NCI-H82 treated with DMSO at 0.1 percent for 48 hours (cell line): ENCODE data around the gene NAXE.
"Not testable (repeated sequence)": the region's sequence is repeated elsewhere in the genome, so short reads cannot be mapped to it uniquely, and the experiment has no call there.

Experiments used
- DNase-seq: peaks from one replicate; lab custom pipeline; 2025; ENCODE audit not compliant: unreplicated experiment; lab: John Stamatoyannopoulos, UW

The NAXE gene

DNA sequence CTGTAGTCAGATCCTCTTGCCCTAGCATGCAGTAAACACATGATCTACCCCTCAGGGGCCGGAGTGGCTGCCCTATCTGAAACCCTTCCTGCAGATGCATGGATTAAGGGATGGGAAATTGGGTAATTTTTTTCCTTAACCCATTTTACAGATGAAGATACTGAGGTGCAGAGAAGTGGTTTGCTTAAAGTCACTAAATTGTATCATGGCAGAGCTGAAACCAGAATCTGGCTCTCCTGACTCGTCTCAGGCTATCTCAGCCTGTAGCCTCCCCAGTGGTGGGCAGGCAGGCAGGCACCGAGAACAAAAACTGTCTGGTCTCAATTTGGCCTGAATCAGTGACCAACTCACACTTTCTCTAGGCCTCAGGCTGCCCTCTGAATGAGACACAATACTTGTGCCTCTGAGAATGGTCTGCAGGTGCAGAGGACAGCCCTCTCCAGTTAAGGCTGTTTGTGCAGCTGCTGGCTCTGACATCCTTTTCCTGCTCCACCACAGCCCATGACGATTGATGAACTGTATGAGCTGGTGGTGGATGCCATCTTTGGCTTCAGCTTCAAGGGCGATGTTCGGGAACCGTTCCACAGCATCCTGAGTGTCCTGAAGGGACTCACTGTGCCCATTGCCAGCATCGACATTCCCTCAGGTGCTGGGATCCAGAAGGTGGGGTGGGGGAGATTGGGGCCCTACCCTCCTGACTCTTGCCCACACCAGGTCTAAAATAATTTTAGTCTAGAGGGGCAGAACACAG is 1.5 kb downstream of the NAXE start:
- no peak for DNase-seq

DNA sequence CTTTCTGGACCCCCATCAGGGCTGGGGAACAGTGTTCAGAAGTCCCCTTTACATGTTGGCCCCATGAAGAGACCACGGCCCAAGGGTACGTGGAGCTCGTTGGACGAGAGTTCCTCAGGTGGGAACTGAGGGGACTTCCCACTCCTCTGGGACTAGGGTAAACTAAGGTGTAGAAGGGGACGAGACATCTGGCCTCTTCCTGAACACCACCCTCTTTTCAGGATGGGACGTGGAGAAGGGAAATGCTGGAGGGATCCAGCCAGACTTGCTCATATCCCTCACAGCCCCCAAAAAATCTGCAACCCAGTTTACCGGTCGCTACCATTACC is 2.0 kb downstream of the NAXE start:
- no peak for DNase-seq

DNA sequence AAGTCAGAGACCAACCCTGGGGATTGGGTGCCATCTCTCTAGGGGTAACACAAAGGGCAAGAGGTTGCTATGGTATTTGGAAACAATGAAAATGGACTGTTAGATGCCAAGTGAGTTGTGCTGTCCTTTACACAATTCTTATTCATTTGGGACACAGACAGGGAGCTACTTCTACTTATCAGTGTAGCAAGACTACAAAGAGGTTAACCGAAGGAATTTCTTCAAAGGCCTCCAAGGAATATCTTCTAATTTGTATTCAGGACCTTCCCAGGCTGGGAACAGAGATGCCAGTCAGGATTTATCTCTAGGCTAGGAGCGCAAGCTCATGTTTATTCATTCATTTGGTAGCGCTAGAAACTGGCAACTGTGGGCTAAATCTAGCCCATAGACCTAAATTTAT is 2.6 kb downstream of the NAXE start:
- DNase-seq, result no peak

DNA sequence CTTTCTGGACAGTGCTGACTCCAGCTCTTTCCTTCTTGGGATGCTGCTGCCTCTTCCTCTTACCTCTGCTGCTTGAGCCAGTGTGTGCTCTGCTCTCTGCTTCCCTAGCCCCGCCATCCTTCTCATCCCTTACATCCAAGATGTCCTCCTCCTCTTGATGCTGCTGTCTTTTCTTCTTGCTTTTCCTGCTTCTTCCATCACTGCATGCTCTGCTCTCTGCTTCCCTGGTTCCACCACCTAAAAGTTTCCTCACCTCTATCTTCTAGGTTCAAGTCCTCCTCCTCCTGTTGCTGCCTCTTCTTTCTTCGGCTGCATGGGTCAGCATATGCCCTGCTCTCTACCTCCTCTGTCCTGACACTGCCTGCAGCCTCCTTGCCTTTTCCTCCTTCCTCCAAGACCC is 3.4 kb downstream of the NAXE start:
- DNase-seq, result no peak

DNA sequence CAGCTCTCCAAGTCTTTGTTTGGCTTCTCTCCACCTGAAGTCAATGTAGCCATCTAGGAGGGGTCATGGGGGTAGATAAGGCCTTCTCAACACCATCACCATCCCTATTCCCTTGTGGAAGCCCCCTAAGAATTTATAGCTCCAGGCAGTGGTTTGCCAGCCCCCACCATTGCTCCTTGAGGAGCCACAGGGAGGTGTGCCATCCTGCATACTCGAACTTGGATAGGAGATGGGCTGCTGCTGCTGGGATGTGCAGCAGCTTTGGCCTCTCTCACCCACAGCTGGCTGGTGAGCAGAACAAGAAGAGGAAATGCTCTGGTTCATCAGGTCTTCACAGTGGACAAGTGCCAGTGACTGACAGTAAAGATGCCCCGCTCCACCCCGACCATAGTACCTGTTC is 4.8 kb downstream of the NAXE start:
- DNase-seq, result no peak

DNA sequence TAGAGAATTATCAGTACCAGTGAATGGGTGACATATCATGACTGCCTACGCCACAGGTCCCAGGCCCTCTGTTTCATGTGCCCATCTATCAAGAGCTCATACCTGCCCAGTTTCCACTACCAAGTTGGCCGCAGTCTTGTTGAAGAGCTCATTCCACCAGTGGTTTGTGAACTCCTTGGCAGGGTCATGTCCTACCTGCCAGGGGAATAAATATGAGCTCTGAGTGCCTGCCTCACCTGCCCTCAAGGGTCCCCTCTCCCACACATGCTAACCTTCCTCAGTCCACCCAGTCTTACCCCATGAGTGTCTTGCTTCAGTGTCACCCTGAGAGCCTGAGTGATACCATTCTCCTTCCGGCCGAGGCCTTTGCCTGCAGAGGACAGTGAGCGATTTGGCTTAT is 6.5 kb downstream of the NAXE start:
- DNase-seq, result no peak

DNA sequence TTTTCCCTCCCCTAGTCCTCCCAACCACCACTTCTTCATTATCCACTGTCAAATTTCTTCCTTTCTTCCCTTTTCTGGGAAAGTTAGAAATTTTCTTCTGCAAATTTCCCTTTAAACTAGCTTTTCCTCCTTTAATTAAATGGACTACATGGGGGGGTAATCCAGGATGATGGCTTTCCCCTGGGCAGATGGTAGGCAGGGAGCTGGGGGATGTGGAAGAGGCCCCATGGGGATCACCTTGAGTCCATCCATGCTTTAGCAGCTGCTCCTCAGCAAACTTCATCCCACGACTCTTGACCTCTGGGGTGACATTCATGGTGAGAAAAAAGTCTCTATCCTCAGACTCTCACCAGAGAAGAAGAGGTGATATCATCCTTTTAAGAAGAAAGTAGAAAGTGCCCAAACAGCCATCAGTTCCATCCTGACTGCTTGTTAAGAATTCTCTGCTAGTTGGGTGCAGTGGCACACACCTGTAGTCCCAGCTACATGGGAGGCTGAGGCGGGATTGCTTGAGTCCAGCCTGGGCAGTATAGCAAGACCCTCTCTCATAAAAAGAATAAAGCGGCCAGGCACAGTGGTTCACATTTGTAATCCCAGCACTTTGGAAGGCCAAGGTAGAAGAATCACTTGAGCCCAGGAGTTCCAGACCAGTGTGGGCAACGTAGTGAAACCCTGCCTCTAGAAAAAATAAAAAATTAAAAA is 7.3 kb downstream of the NAXE start:
- DNase-seq, result no peak

DNA sequence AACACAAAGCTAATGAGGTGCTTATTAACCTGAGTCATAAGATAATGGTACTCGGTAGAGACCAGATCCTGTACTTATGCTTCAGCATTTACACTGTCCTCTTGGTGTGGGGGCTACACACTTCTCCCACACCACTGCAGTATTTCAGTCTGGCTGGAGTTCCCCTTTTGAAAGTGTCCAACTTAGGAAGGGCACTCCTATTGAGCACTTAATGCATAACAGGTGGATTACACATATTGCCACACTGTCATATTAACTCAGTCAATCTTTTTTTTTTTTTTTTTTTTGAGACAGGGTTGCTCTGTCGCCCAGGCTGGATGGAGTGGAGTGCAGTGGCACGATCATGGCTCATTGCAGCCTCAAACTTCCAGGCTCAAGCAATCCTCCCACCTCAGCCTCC is 8.2 kb downstream of the NAXE start:
- no peak for DNase-seq

DNA sequence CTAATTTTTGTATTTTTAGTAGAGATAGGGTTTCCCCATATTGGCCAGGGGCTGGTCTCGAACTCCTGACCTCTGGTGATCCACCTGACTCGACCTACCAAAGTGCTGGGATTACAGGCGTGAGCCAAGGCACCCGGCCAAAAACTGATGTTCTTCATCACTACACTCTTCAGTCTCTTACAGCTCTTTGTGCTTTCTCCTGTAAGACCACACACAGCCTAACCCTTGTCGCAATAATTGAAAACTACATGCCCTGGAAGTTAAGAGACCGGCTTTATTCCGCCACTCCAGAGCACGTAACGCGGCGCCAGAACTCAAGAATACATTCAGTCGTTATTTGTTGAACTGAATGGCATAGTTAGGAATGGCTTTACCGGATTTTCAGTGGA is 9.2 kb downstream of the NAXE start:
- no peak for DNase-seq

DNA sequence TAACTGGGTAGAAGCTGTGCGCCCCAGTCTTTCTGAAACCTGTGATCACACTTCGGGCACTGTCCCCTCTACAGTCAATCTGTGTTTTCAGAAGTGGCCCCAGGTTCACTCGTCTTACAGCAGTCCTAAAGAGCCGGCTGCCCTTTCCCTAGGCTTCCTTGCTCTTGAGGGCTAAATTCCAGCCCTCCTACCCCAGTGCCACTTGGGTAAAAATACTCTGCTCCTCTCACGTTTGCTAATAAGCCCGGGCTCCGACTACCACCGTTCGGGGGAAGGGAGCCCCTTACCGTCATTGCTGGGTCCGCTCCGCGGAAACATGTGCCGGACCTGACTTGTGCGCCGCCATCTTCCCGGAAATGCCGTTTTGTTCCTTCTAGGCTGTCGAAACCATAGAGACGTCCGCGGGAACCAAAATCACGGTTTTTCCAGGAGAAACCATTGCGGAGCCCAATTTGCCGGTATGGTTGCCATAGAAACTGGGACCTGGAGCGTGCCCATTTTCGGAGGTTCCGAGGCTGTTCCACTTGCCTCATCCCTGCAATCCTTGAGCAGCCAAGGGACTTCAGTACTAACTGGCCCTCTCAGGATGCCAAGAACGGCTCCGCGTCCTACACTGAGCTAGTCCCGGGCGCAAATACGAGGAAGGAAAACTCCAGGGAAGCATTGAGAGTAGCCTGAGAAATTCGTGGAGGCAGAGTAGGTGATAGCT is 9.7 kb downstream of the NAXE start, which contains the start of gene GPATCH4:
Gene GPATCH4, minus strand, starts transcription at position 358 of the 709 bp plus-strand sequence.
- peak; percentile 71 for DNase-seq

DNA sequence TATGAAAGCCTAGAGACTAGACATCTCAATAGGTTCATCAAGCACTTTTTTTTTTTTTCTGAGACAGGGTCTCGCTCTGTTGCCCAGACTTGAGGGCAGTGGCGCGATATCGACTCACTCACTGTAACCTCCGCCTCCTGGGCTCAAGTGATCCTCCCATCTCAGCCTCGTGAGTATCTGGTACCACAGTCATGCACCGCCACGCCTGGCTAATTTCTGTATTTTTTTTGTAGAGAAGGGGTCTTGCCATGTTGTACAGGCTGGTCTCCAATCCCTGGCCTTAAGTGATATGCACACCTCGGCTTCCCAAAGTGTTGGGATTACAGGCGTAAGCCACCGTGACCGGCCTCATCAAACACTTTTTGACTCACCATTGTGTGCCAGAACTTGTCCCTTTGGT is 10.3 kb downstream of the NAXE start:
- no peak for DNase-seq

DNA sequence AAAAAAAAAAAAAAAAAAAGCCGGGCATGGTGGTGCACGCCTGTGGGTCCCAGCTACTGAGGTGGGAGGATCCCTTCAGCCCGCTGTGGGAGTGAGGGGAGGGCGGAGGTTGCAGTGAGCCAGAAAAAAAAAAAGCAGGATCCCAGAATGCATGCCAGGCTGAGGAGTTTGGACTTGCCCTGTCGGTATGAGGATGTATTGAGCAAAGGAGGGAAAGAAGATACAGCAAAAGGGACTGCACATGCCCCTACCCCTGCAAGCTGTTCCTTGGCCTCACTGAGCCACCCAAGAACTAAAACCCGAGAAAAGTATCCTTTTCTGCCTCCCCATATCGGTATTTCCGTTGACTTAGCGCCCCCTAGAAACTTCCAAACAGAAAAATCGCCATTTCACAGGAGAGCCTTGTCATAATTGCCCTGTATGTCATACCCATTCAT is 11.0 kb downstream of the NAXE start:
- no peak for DNase-seq

DNA sequence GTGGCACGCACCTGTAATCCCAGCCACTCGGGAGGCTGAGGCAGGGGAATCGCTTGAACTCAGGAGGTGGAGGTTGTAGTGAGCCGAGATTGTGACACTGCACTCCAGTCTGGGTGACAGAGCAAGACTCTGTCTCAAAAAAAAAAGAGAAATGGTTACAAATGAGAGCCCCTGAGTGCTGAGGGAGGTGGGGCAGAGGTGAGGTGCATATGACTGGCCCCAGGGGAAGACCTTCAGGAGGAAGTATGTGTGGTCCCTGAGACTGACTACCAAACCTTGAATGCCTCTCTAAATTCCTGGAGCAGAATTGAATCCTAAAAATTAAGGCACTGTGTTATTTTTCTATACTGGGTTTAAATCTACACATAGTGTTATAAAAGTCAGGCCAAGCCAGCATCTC is 15.8 kb downstream of the NAXE start:
- DNase-seq, result not testable (repeated sequence)

DNA sequence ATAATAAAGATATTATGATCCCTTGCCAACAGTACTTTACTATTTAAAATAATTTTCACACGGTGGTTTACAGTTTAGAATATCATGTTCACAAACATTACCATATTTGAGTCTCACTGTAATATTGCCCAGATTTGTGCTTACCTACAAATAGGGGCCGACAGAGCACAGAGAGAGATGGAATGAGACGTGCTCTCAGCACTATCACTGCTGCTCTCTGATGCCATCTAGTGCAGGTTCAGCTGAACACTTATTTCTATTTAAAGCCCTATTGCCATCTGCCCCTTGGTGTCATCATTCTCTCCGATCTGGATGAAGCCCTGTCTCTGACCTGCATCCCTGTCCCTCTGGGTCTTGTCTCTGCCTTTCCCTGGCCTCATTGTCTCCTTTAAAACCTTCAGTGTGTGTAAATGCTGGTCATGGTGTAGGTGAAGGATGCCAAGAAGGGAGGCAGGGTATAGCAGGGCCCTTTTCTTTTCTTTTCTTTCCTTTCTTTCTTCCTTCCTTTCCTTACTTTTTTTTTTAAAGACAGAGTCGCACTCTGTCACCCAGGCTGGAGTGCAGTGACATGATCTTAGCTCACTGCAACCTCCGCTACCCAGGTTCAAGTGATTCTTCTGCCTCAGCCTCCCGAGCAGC is 16.6 kb downstream of the NAXE start:
- DNase-seq, result peak; percentile 85

DNA sequence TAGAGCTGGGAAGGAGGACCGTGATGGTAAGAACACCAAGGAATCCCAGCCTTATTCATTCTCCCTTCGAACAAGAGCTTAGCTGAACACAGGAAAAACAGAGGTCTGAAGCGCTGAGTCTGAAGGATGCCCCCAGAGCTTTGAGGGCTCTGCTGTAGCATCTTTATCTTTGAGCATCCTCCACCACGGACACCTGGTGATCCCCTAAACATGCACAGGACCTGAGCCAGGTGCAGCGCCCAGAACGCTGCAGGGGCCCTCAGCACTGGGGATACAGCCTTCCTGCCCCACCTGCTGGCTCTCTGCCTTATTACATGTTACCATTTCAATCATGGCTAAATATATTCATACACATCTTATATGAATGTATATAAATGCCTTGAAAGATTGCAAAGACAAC is 17.4 kb downstream of the NAXE start:
- DNase-seq, result peak; percentile 28

DNA sequence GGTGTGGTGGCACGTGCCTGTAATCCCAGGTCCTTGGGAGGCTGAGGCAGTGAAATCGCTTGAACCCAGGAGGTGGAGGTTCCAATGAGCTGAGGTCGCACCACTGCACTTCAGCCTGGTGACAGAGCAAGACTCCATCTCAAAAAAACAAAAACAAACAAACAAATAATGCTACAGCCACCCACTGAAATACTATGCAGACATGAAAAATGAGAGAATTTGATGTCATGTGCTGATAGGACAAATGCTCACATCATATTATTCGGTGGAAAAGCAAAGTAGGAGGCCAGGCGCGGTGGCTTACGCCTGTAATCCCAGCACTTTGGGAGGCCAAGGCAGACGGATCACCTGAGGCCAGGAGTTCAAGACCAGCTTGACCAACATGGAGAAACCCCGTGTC is 18.5 kb downstream of the NAXE start:
- DNase-seq, result not testable (repeated sequence)

DNA sequence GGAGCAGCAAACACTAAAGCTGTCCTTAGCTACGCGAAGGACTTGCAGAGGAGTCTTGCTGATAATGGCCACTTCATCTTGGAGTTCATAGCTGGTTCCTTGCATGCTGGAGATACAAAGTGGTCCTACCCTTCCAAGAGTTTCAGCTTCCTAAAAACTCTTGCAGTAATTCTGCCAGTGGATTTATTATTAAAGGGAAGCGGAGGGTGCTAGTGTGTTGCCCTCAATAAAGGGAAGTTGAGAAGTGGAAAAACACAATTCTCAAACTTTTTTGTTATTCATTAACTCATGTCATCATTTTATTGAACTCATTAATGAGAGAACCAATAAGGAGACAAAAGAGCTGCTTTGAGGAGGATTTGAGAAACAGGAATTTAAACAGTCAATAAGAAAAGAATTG is 21.1 kb downstream of the NAXE start:
- DNase-seq, result no peak

DNA sequence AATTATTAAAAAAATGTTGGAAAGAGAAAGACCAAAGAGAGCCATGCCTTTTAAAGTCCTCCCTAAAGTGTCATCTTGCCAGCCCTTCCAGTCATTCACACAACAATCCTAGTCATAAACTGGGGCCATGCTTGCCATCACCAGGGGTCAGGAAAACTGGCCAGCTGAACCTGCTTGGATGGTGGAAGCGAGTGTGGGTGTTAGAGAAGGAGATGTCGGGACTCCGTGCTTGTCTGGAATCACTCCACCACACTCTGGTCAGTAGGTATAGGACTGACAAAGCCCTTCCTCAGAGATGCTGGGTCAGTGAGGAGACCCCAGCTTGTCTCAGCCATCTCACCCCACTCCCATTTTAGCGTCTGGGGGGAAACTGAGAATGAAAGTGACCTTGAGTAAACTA is 24.4 kb downstream of the NAXE start:
- no peak for DNase-seq

DNA sequence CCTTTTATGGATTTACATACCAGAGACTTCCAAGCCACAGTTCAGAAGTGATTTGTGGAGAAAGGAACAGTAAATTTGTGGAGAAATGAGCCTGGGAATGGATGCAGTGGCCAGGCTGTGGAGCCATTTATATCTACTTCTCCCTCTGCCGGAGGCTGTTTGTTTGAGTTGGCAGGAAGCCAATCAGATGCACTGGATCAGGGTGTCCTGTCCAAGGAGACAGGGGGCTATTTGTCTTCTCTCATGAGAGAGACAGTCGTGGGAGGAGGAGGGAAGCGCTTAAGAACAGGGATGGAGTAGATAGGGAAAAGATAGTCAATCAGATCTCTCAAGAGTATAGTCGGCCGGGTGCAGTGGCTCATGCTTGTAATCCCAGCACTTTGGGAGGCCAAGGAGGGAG is 24.9 kb downstream of the NAXE start:
- peak; percentile 91 for DNase-seq

DNA sequence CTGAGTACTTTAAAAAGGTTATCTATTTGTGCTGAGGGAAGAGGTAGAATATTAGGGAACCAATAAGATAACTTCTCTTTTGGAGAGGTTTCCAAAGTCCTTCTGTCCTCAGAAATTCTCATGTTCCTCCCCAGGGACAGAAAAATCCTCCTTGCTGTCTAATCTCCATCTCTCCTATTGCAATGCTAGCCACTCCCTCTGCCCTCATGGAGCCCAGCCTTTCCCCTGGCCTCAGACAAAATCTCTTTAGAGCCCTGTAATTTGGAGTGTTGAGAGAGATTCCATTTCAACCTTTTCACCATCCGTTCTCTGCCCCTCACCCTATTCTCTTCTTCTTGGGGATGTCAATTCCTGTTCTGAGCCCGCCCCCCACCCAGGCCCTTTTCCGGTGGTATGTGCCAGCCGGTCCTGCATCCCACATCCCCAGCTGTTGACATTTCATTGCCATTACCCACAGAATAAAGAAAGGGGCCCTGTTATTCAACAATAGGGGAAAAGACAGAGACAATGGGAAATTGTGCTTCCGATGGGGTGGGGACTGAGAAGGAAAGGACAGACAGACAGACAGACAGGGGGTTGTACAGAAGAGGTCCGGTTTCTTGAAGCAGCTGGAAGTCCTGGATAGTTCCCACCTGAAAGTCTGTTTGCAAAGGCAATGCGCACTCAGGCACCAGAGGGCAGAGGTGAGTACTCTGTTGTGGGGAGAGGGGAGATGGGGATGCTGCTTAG is 27.4 kb downstream of the NAXE start, which contains the start of gene HAPLN2:
Gene HAPLN2, plus strand, starts transcription at position 563 of the 729 bp plus-strand sequence. CDS start 4,076 bp downstream, outside the sequence.
- DNase-seq, result peak; percentile 79

DNA sequence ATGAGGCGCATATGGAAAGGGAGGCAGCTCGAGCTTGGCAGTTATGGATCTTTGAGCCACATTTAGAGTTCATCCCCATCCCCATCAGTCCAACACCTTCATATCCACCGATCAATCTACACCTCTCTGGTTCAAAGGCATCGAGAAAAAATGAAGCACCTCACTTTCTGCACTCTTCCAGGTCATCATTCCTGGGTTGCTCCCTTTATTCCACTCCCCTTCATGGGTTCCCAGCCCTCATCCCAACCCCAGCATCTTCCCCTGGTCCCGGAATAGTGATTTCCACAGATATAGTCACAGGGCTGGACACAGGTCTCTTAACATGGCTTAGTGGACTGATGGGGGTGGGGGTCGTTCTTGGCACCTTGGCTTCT is 28.0 kb downstream of the NAXE start:
- DNase-seq, result no peak
